ENCODE measurements around the gene MGLL. TPM values are rescaled to one million over a fixed set of nuclear protein-coding genes. Genes with fewer than 3 reads are reported as not detected.

The MGLL gene
- total and polyA plus RNA-seq, 9 of the 15 experiments (the other 6 are each of a cell fraction or from before 2014, with no cell fraction given) = 0.12 to 0.32 (median 0.18) TPM; not detected in 6

DNA sequence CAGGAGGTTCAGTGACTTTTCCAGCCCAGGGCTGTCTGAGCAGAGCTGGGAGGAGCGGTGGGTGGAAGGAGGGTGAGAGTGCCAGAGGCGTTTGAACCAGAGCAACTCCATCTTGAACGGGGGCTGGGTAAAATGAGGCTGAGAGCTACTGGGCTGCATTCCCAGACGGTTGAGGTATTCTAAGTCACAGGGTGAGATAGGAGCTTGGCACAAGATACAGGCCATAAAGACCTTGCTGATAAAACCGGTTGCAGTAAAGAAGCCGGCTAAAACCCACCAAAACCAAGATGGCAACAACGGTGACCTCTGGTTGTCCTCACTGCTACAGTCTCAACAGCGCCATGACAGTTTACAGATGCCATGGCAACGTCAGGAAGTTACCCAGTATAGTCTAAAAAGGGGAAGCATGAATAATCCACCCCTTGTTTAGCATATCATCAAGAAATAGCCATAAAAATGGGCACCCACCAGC, 89.4 kb downstream of the MGLL start (continued):
- TF ChIP-seq, protein P1, sequence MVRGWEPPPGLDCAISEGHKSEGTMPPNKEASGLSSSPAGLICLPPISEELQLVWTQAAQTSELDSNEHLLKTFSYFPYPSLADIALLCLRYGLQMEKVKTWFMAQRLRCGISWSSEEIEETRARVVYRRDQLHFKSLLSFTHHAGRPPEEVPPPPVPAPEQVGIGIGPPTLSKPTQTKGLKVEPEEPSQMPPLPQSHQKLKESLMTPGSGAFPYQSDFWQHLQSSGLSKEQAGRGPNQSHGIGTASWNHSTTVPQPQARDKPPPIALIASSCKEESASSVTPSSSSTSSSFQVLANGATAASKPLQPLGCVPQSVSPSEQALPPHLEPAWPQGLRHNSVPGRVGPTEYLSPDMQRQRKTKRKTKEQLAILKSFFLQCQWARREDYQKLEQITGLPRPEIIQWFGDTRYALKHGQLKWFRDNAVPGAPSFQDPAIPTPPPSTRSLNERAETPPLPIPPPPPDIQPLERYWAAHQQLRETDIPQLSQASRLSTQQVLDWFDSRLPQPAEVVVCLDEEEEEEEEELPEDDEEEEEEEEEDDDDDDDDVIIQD (CRISPR knock-in tag; IDR thresholded peaks at IDR 0.05) = 0 out of 2 replicates have a peak, but pooled peaks have one; percentile 25
- TF ChIP-seq BRF1 (IDR thresholded peaks at IDR 0.05; ENCODE audit: borderline replicate concordance, extremely low read depth, insufficient read length) (no peak), SRF (CRISPR knock-in tag; IDR thresholded peaks at IDR 0.05) (peak in 1 of 2 experiments; percentile 58; a peak in 1 of 4 replicates), ZNF583 (CRISPR knock-in tag; IDR thresholded peaks at IDR 0.05) (peak; percentile 92), PYGO2 (tag; IDR thresholded peaks at IDR 0.05) (peak; percentile 92), RCOR1 (IDR thresholded peaks at IDR 0.05; ENCODE audit: borderline replicate concordance in 1 of 2, low read depth in 2 of 2, low read length in 2 of 2) (no peak), ELF1 (tag; IDR thresholded peaks at IDR 0.05) (no peak), VEZF1 (CRISPR knock-in tag; IDR thresholded peaks at IDR 0.05) (peak; percentile 54), ZBTB7A (IDR thresholded peaks at IDR 0.05; ENCODE audit: borderline replicate concordance, control insufficient read depth, low read depth, low read length) (no peak), SIN3B (IDR thresholded peaks at IDR 0.05; ENCODE audit: low read depth) (no peak), NR2C1 (IDR thresholded peaks at IDR 0.05) (no peak), NR2C1 (tag; IDR thresholded peaks at IDR 0.05) (peak; percentile 88), NFE2L1 (tag; IDR thresholded peaks at IDR 0.05; ENCODE audit: borderline replicate concordance, low read depth) (0 out of 2 replicates have a peak, but pooled peaks have one; percentile 20), ZNF79 (CRISPR knock-in tag; IDR thresholded peaks at IDR 0.05; ENCODE audit: low read depth) (peak; percentile 76), ZNF449 (CRISPR knock-in tag; IDR thresholded peaks at IDR 0.05) (peak; percentile 93), GTF2A2 (tag; IDR thresholded peaks at IDR 0.05) (peak; percentile 89), SIX5 (IDR thresholded peaks at IDR 0.05; ENCODE audit: borderline replicate concordance in 1 of 2, insufficient read depth in 1 of 2, low read depth in 1 of 2, low read length in 2 of 2) (no peak), ZNF197 (CRISPR knock-in tag; IDR thresholded peaks at IDR 0.05; ENCODE audit: low read depth) (peak; percentile 95), SRSF9 (IDR thresholded peaks at IDR 0.05; ENCODE audit: borderline replicate concordance, low read depth, low read length) (no peak), PCBP1 (IDR thresholded peaks at IDR 0.05; ENCODE audit: low read depth, low read length, poor library complexity, severe bottlenecking) (no peak), ELF4 (CRISPR knock-in tag; IDR thresholded peaks at IDR 0.05) (0 out of 2 replicates have a peak, but pooled peaks have one; percentile 12)
- TF ChIP-seq, protein P2, sequence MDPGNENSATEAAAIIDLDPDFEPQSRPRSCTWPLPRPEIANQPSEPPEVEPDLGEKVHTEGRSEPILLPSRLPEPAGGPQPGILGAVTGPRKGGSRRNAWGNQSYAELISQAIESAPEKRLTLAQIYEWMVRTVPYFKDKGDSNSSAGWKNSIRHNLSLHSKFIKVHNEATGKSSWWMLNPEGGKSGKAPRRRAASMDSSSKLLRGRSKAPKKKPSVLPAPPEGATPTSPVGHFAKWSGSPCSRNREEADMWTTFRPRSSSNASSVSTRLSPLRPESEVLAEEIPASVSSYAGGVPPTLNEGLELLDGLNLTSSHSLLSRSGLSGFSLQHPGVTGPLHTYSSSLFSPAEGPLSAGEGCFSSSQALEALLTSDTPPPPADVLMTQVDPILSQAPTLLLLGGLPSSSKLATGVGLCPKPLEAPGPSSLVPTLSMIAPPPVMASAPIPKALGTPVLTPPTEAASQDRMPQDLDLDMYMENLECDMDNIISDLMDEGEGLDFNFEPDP (CRISPR knock-in tag; IDR thresholded peaks at IDR 0.05) = 0 out of 2 replicates have a peak, but pooled peaks have one; percentile 28
